GM19467 (cell line): Measurements from ENCODE around the gene CDC42EP1.
A peak's percentile ranks its signal among the peaks of the same experiment; 100 is the strongest.
"Not testable (repeated sequence)": the region's sequence is repeated elsewhere in the genome, so short reads cannot be mapped to it uniquely, and the experiment has no call there.

Source experiments
- ATAC-seq: cut with Tn5 transposase; IDR thresholded peaks from one replicate; pipeline ENCODE4 v1.9.1; 2021; ENCODE audit warnings: mild to moderate bottlenecking, moderate library complexity; ENCODE audit not compliant: unreplicated experiment

The CDC42EP1 gene

GRCh38 chr22:37533995-37534394 is 26.3 kb upstream of the CDC42EP1 start:
- no peak for ATAC-seq

GRCh38 chr22:37534445-37534844 is 25.8 kb upstream of the CDC42EP1 start:
- no peak for ATAC-seq

GRCh38 chr22:37535159-37535558 is 25.1 kb upstream of the CDC42EP1 start:
- no peak for ATAC-seq

GRCh38 chr22:37538590-37539357 is 21.5 kb upstream of the CDC42EP1 start:
- peak; percentile 79 for ATAC-seq

- ATAC-seq: not testable (repeated sequence)
Measured at GRCh38 chr22:37539790-37540189, 20.5 kb upstream of the CDC42EP1 start.

GRCh38 chr22:37542416-37542815 is 17.9 kb upstream of the CDC42EP1 start:
- not testable (repeated sequence) for ATAC-seq

GRCh38 chr22:37542959-37543358 is 17.3 kb upstream of the CDC42EP1 start:
- ATAC-seq: no peak

GRCh38 chr22:37544955-37545702 is 15.2 kb upstream of the CDC42EP1 start:
- ATAC-seq: no peak

- no peak for ATAC-seq
Measured at GRCh38 chr22:37545703-37546436, 14.4 kb upstream of the CDC42EP1 start.

- ATAC-seq: no peak
Measured at GRCh38 chr22:37546437-37547250, 13.6 kb upstream of the CDC42EP1 start.

GRCh38 chr22:37547251-37547741 is 13.0 kb upstream of the CDC42EP1 start:
- ATAC-seq: no peak

GRCh38 chr22:37549704-37550059 is 10.6 kb upstream of the CDC42EP1 start:
- no peak for ATAC-seq

- not testable (repeated sequence) for ATAC-seq
Measured at GRCh38 chr22:37550921-37551320, 9.4 kb upstream of the CDC42EP1 start.

GRCh38 chr22:37551981-37552380 is 8.3 kb upstream of the CDC42EP1 start:
- ATAC-seq: no peak

- ATAC-seq: no peak
Measured at GRCh38 chr22:37552524-37553163, 7.6 kb upstream of the CDC42EP1 start.

- no peak for ATAC-seq
Measured at GRCh38 chr22:37553725-37554124, 6.6 kb upstream of the CDC42EP1 start.

- no peak for ATAC-seq
Measured at GRCh38 chr22:37555029-37555428, 5.3 kb upstream of the CDC42EP1 start.

- no peak for ATAC-seq
Measured at GRCh38 chr22:37556710-37557109, 3.6 kb upstream of the CDC42EP1 start.

GRCh38 chr22:37557321-37558001 is 2.8 kb upstream of the CDC42EP1 start:
- no peak for ATAC-seq

- ATAC-seq: no peak
Measured at GRCh38 chr22:37558815-37559214, 1.5 kb upstream of the CDC42EP1 start.
